Purkinje cell (primary cell): ENCODE measurements around the gene SMIM27. TPM values are rescaled to one million over a fixed set of nuclear protein-coding genes. Genes with fewer than 3 reads are reported as not detected.

Experiments
- polyA plus RNA-seq: library from polyadenylated mRNA; unstranded; fragments of >200 nt; fragmentation: Nextera tagmentation; gene quantifications from 2 replicates; pipeline ENCODE4 v1.2.1, GENCODE V29; 2014

SMIM27 gene, protein sequence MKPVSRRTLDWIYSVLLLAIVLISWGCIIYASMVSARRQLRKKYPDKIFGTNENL
- 42.3 and 74.6 TPM in 2 replicates for polyA plus RNA-seq

GRCh38 chr9:32552172-32552872, at the start of gene SMIM27, which contains the start of gene TOPORS:
Gene SMIM27, plus strand, starts transcription at chr9:32552327. Its CDS starts 108 bp downstream, at chr9:32552435.
Gene TOPORS, minus strand, starts transcription at chr9:32552586. Its CDS starts 150 bp downstream, at chr9:32552436.

DNA sequence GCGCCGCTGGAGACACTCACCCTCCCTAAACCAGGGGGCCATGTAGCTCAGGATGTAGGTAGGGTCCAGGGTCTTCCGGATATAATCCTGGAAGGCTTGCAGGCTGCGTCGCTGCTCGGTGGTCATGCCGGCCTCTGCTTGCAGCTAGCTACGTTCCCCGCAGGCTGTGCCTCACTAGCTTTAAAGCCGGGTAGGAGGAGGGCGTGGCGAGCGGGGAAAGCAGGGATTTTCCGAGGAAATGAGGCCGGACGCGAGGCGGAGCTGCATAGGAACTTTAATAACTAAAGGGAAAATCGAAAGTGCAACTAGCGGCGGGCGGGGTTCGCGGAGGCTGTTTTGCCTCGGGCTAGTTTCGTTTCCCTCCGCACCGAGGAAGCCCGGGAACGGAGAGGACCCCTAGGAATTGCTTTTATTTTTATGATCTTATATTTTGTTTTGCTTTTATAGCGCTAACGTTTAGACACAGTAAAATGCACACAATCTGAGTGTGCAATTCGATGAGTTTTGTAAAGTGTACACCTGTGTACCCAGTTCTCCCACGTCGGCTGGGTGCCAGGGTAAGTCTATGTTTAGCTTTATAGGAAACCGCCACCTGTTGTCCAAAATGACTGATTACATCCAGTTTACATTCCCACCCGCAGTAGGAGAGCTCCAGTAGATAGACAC, 26.0 kb upstream of the SMIM27 start, which contains the start of gene RIGI:
TSS of gene RIGI (minus strand) at position 156 of the 666 bp plus-strand sequence. CDS start at position 126, 30 bp downstream.

DNA sequence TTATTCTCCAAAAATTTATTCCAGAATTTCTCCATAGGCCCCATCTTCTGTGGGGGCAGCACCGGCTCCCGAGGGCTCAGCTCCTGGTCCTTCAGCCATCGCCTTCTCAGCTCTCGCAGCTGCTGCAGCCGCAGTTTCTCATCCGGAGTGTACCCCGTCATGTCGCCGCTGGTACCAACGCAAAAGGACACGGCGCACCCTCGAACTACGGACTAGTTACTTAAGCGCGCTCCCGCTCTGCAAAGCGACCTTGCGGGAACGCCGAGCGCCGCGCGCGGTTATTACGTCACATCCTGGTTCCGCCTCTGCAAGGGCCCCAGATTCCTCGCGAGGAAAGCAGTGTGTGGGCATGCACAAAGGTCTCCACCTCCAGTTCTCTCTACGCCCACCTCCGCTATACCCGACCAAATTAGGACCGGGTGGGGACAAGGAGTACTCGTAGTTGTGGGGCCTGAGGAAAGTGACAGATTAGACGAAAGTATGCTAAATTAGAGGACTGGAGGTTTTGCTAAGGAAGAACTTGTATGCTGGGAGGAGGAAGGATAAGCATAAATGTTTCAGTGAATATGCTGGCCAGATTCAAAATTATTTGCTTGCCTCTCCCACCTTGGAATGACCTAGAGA, 20.9 kb downstream of the SMIM27 start, which contains the start of gene NDUFB6:
TSS of gene NDUFB6 (minus strand) at position 260 of the 624 bp plus-strand sequence. CDS start at position 161, 99 bp downstream.

Other genes with a start within 250 kb of the SMIM27 start
- 3.7 and 4.7 TPM in 2 replicates for gene ACO1, start 167.7 kb upstream of the SMIM27 start, polyA plus RNA-seq
- gene RIGI, start 26.1 kb upstream of the SMIM27 start, polyA plus RNA-seq = 2.7 and 4.1 TPM in 2 replicates
- gene TOPORS, start 259 bp downstream of the SMIM27 start, polyA plus RNA-seq = 14.9 and 15.0 TPM in 2 replicates
- gene NDUFB6, start 20.8 kb downstream of the SMIM27 start, polyA plus RNA-seq = 566 and 643 TPM in 2 replicates
- gene TAF1L, start 83.3 kb downstream of the SMIM27 start, polyA plus RNA-seq = not detected in 2 replicates
- gene TMEM215, start 231.2 kb downstream of the SMIM27 start, polyA plus RNA-seq = 0.69 TPM in 1 of 2 replicates, not detected in the other